H9 (cell line): ENCODE data around the gene TMEM39B. TPM values are rescaled to one million over a fixed set of nuclear protein-coding genes. Genes with fewer than 3 reads are reported as not detected.

ENCODE experiments used
- DNase-seq: peaks from one replicate; pipeline ENCODE4 v3.0.0-alpha.2; 2017
- H2AFZ ChIP-seq: one replicate; pipeline ENCODE4 v1.6.1; 2013; ENCODE audit warnings: mild to moderate bottlenecking, low read length, control low read depth, moderate library complexity
- H2AK5ac ChIP-seq: 2 replicates; pipeline ENCODE4 v1.6.1; 2013; ENCODE audit warnings: low read length, control low read depth, mixed read lengths; ENCODE audit not compliant: insufficient read length
- H2BK120ac ChIP-seq: one replicate; pipeline ENCODE4 v1.6.1; 2013; ENCODE audit warnings: low read depth, mild to moderate bottlenecking, low read length, control low read depth, inconsistent platforms; ENCODE audit not compliant: poor library complexity, severe bottlenecking
- H2BK12ac ChIP-seq: 2 replicates; pipeline ENCODE4 v1.6.1; 2013; ENCODE audit warnings: low read length, control low read depth, mixed read lengths, low read depth; ENCODE audit not compliant: insufficient read length
- H2BK15ac ChIP-seq: 2 replicates; pipeline ENCODE4 v1.6.1; 2013; ENCODE audit warnings: low read depth, low read length, control low read depth
- H2BK20ac ChIP-seq: one replicate; pipeline ENCODE4 v1.6.1; 2013; ENCODE audit warnings: low read depth, mild to moderate bottlenecking, low read length, control low read depth, inconsistent platforms; ENCODE audit not compliant: poor library complexity, severe bottlenecking
- H2BK5ac ChIP-seq: 2 replicates; pipeline ENCODE4 v1.6.1; 2013; ENCODE audit warnings: low read length, control low read depth, mixed read lengths; ENCODE audit not compliant: insufficient read length
- H3K14ac ChIP-seq: 2 replicates; pipeline ENCODE4 v1.6.1; 2013; ENCODE audit warnings: low read length, control low read depth; ENCODE audit not compliant: insufficient read depth
- H3K18ac ChIP-seq: 2 replicates; pipeline ENCODE4 v1.6.1; 2013; ENCODE audit warnings: low read depth, mild to moderate bottlenecking, mixed read lengths, low read length, control low read depth; ENCODE audit not compliant: insufficient read length
- H3K23ac ChIP-seq: 2 replicates; pipeline ENCODE4 v1.6.1; 2013; ENCODE audit warnings: low read length, control low read depth, mixed read lengths, low read depth; ENCODE audit not compliant: insufficient read length
- H3K23me2 ChIP-seq: 2 replicates; pipeline ENCODE4 v1.6.1; 2013; ENCODE audit warnings: low read depth, mild to moderate bottlenecking, mixed read lengths, low read length, control low read depth; ENCODE audit not compliant: insufficient read length, poor library complexity, severe bottlenecking
- H3K27ac ChIP-seq: 2 replicates; pipeline ENCODE4 v1.5.1; 2013; ENCODE audit warnings: low read length, control low read depth, mixed read lengths, low read depth; ENCODE audit not compliant: insufficient read length
- H3K27me3 ChIP-seq: 2 replicates; pipeline ENCODE4 v1.6.1; 2013; ENCODE audit warnings: low read length, control low read depth, inconsistent platforms; ENCODE audit not compliant: insufficient read depth
- H3K4ac ChIP-seq: 2 replicates; pipeline ENCODE4 v1.6.1; 2013; ENCODE audit warnings: low read depth, mild to moderate bottlenecking, control low read depth, inconsistent platforms, low read length, moderate library complexity
- H3K4me1 ChIP-seq: 2 replicates; pipeline ENCODE4 v1.6.1; 2013; ENCODE audit warnings: low read length, control low read depth, inconsistent platforms; ENCODE audit not compliant: insufficient read depth
- H3K4me2 ChIP-seq: 2 replicates; pipeline ENCODE4 v1.6.1; 2013; ENCODE audit warnings: low read length, control low read depth, mixed read lengths; ENCODE audit not compliant: insufficient read length, insufficient read depth
- H3K56ac ChIP-seq: 2 replicates; pipeline ENCODE4 v1.6.1; 2013; ENCODE audit warnings: low read depth, mild to moderate bottlenecking, mixed read lengths, low read length, control low read depth; ENCODE audit not compliant: insufficient read length
- H3K79me1 ChIP-seq: 2 replicates; pipeline ENCODE4 v1.6.1; 2013; ENCODE audit warnings: low read depth, mild to moderate bottlenecking, moderate library complexity, low read length, control low read depth, inconsistent platforms; ENCODE audit not compliant: insufficient read depth, poor library complexity, severe bottlenecking
- H3K79me2 ChIP-seq: 2 replicates; pipeline ENCODE4 v1.6.1; 2013; ENCODE audit warnings: low read length, control low read depth, inconsistent platforms; ENCODE audit not compliant: insufficient read depth
- H3K9ac ChIP-seq: 2 replicates; pipeline ENCODE4 v1.6.1; 2013; ENCODE audit warnings: low read length, control low read depth, mixed read lengths; ENCODE audit not compliant: insufficient read length; ENCODE audit errors: extremely low read depth
- H3K9me3 ChIP-seq: one replicate; pipeline ENCODE4 v1.6.1; 2013; ENCODE audit warnings: low read depth, low read length, inconsistent platforms; ENCODE audit not compliant: control insufficient read depth
- H3T11ph ChIP-seq: one replicate; pipeline ENCODE4 v1.6.1; 2013; ENCODE audit warnings: mild to moderate bottlenecking, low read length, control low read depth, inconsistent platforms
- H4K20me1 ChIP-seq: one replicate; pipeline ENCODE4 v1.6.1; 2013; ENCODE audit not compliant: control insufficient read depth, insufficient read length, insufficient read depth
- H4K5ac ChIP-seq: 2 replicates; pipeline ENCODE4 v1.6.1; 2013; ENCODE audit warnings: low read depth, mild to moderate bottlenecking, mixed read lengths, low read length, control low read depth; ENCODE audit not compliant: insufficient read length
- H4K8ac ChIP-seq: replicated peaks from 2 replicates; pipeline ENCODE4 v1.6.1; 2013; ENCODE audit warnings: low read length, control low read depth, mixed read lengths, low read depth; ENCODE audit not compliant: insufficient read length
- H4K91ac ChIP-seq: 2 replicates; pipeline ENCODE4 v1.6.1; 2013; ENCODE audit warnings: low read depth, mild to moderate bottlenecking, moderate library complexity, mixed read lengths, low read length, control low read depth; ENCODE audit not compliant: insufficient read length
- H3K27ac Mint-ChIP-seq, 3 experiments: 2 replicates in 2 of 3; 3 replicates in 1 of 3; pipeline ENCODE4 v1.8.0; 2020 to 2021; ENCODE audit warnings: mixed read lengths in 3 of 3, mild to moderate bottlenecking in 1 of 3, moderate library complexity in 1 of 3
- H3K27me3 Mint-ChIP-seq: 2 replicates; pipeline ENCODE4 v1.8.0; 2021; ENCODE audit warnings: low read depth, mild to moderate bottlenecking, moderate library complexity, mixed read lengths
- H3K36me3 Mint-ChIP-seq, 3 experiments: 2 replicates in 2 of 3; 3 replicates in 1 of 3; pipeline ENCODE4 v1.8.0; 2020 to 2021; ENCODE audit warnings: low read depth in 3 of 3, mixed read lengths in 3 of 3; ENCODE audit not compliant: insufficient read depth in 1 of 3
- H3K4me1 Mint-ChIP-seq, 2 experiments: 2 replicates each; pipeline ENCODE4 v1.8.0; 2020; ENCODE audit warnings: mixed read lengths in 2 of 2
- H3K4me3 Mint-ChIP-seq, 2 experiments: 2 replicates in 1 of 2; 3 replicates in 1 of 2; pipeline ENCODE4 v1.8.0; 2020 to 2021; ENCODE audit warnings: mild to moderate bottlenecking in 2 of 2, mixed read lengths in 2 of 2, moderate library complexity in 1 of 2
- H3K9me3 Mint-ChIP-seq, 2 experiments: 2 replicates in 1 of 2; 3 replicates in 1 of 2; pipeline ENCODE4 v1.8.0; 2020; ENCODE audit warnings: mild to moderate bottlenecking in 2 of 2, mixed read lengths in 2 of 2, moderate library complexity in 1 of 2
- WGBS: extraction: QIAGEN DNeasy Blood & Tissue Kit; methylation state at CpG from one replicate; pipeline ENCODE4 v1.1.7; 2013; ENCODE audit warnings: missing lambda C conversion rate, low lambda C conversion rate, mixed read lengths; ENCODE audit not compliant: insufficient read length; ENCODE audit errors: extremely low coverage; 5-methylcytosine and 5-hydroxymethylcytosine counted together
- total RNA-seq: library from RNA; stranded (reverse); gene quantifications from 2 replicates; pipeline ENCODE4 v1.2.1, GENCODE V29; 2021
- TF ChIP-seq, protein P1 (sequence below): fragments of 200-600 bp; sonication (generic); conservative IDR thresholded peaks from 3 replicates; pipeline ENCODE4 v1.8.0; 2021; ENCODE audit warnings: antibody characterized with exemption, mild to moderate bottlenecking

Gene TMEM39B
- total RNA-seq, 1 experiment from 2014 or later: 27.4 TPM

- no peaks in the 10 kb centered on the region for H3K27me3 ChIP-seq
- no CpG with 5 or more reads among the region's 28 CpGs for WGBS
- H3K56ac ChIP-seq: no peak overlapping the region
- no peak overlapping the region for H3K27ac ChIP-seq
- H3K18ac ChIP-seq: no peak overlapping the region
- peaks cover 16 to 40% (median 31%) of the 10 kb centered on the region in 3 experiments for H3K36me3 Mint-ChIP-seq
- no peak overlapping the region for H2BK20ac ChIP-seq
- no peak overlapping the region for H2BK12ac ChIP-seq
- H4K20me1 ChIP-seq: no peaks in the 10 kb centered on the region
- peak overlapping the region; percentile 28 to 50 (median 43); a peak in 5 of 7 replicates for H3K27ac Mint-ChIP-seq
- H3K9ac ChIP-seq: no peak overlapping the region
- H3K23ac ChIP-seq: no peak overlapping the region
- H3K23me2 ChIP-seq: peaks cover 9% of the 10 kb centered on the region
- peaks cover 22 to 23% of the 10 kb centered on the region in 2 experiments for H3K4me1 Mint-ChIP-seq
- H2BK15ac ChIP-seq: no peak overlapping the region
- TF ChIP-seq, protein P1, sequence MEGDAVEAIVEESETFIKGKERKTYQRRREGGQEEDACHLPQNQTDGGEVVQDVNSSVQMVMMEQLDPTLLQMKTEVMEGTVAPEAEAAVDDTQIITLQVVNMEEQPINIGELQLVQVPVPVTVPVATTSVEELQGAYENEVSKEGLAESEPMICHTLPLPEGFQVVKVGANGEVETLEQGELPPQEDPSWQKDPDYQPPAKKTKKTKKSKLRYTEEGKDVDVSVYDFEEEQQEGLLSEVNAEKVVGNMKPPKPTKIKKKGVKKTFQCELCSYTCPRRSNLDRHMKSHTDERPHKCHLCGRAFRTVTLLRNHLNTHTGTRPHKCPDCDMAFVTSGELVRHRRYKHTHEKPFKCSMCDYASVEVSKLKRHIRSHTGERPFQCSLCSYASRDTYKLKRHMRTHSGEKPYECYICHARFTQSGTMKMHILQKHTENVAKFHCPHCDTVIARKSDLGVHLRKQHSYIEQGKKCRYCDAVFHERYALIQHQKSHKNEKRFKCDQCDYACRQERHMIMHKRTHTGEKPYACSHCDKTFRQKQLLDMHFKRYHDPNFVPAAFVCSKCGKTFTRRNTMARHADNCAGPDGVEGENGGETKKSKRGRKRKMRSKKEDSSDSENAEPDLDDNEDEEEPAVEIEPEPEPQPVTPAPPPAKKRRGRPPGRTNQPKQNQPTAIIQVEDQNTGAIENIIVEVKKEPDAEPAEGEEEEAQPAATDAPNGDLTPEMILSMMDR: peak; percentile 60; the same call in 2 of the 3 replicates
- no peak overlapping the region for H2AFZ ChIP-seq
- H3K27me3 Mint-ChIP-seq: peaks cover 11% of the 10 kb centered on the region
- no peak overlapping the region for H2AK5ac ChIP-seq
- H2BK5ac ChIP-seq: no peak overlapping the region
- H3K14ac ChIP-seq: no peak overlapping the region
- peak overlapping the region; percentile 86 to 92 for H3K4me3 Mint-ChIP-seq
- H4K91ac ChIP-seq: no peak overlapping the region
- H3K4ac ChIP-seq: no peak overlapping the region
- no peaks in the 10 kb centered on the region; the same call in 1 of the 2 replicates for H3K79me2 ChIP-seq
- H3T11ph ChIP-seq: no peak overlapping the region
- no peaks in the 10 kb centered on the region for H3K9me3 Mint-ChIP-seq
- no peak overlapping the region for H2BK120ac ChIP-seq
- peak; percentile 98 for DNase-seq
- no peaks in the 10 kb centered on the region for H3K9me3 ChIP-seq
- H3K79me1 ChIP-seq: no peaks in the 10 kb centered on the region
- peak overlapping the region; percentile 84 for H3K4me2 ChIP-seq
- H4K5ac ChIP-seq: no peak overlapping the region
- no peak overlapping the region for H4K8ac ChIP-seq
- H3K4me1 ChIP-seq: peaks cover 4% of the 10 kb centered on the region; the same call in 1 of the 2 replicates
These were observed 825 bp downstream of the TMEM39B start for GRCh38 chr1:32073299-32074229.
